Measurements from ENCODE around the gene TTC22. TPM values are rescaled to one million over a fixed set of nuclear protein-coding genes. Genes with fewer than 3 reads are reported as not detected.

The TTC22 gene
- total RNA-seq, 1 donor from 2014 or later = not detected

DNA sequence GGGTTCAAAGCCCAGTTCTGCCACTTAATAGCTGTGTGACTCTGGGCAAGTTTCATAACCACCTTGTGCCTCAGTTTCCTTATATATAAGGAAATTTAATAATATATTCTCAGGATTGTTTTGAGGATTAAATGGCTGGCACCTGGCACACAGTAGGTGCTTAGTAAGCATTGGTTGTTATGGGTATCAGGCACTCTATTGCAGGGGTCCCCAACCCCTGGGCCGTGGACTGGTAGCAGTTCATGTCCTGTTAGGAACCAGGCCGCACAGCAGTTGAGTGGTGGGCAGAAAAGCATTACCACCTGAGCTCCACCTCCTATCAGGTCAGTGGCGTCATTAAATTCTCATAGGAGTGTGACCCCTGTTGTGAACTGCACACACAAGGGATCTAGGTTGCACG is 55.3 kb downstream of the TTC22 start:
- no peaks in the 10 kb centered on the region for H3K36me3 Mint-ChIP-seq (ENCODE audit: unreplicated experiment)
- peaks cover 1% of the 10 kb centered on the region for H3K9me3 Mint-ChIP-seq (ENCODE audit: unreplicated experiment)
- no peak overlapping the region for H3K27ac Mint-ChIP-seq (ENCODE audit: unreplicated experiment)
- H3K4me1 Mint-ChIP-seq (ENCODE audit: low read depth, unreplicated experiment) = peaks cover 3% of the 10 kb centered on the region
- no peak overlapping the region for H3K4me3 Mint-ChIP-seq (ENCODE audit: unreplicated experiment)
- TF ChIP-seq, protein P1, sequence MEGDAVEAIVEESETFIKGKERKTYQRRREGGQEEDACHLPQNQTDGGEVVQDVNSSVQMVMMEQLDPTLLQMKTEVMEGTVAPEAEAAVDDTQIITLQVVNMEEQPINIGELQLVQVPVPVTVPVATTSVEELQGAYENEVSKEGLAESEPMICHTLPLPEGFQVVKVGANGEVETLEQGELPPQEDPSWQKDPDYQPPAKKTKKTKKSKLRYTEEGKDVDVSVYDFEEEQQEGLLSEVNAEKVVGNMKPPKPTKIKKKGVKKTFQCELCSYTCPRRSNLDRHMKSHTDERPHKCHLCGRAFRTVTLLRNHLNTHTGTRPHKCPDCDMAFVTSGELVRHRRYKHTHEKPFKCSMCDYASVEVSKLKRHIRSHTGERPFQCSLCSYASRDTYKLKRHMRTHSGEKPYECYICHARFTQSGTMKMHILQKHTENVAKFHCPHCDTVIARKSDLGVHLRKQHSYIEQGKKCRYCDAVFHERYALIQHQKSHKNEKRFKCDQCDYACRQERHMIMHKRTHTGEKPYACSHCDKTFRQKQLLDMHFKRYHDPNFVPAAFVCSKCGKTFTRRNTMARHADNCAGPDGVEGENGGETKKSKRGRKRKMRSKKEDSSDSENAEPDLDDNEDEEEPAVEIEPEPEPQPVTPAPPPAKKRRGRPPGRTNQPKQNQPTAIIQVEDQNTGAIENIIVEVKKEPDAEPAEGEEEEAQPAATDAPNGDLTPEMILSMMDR (IDR thresholded peaks at IDR 0.05; ENCODE audit: partially characterized antibody, unreplicated experiment) = no peak
- DNase-seq = no peak
- peaks cover 2% of the 10 kb centered on the region for H3K27me3 Mint-ChIP-seq (ENCODE audit: unreplicated experiment)

DNA sequence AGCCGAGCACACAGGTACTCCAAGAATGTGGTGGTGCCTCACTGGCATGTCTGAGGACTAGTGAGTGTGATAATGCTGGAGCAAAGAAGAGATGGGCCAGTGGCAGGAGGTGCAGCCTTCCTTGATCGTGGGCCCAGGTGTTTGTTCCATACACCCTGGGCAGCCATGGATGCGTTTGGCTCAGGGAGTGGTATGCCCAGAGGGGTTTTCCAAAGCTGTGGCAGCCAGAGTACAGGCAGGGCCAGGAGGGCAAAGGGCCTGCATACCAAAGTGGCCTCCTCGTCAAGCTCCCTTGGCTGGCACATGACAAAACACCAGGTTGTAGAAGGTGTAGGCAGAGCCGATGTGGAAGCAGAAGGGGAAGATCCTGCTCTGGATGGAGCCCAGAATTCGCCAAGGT is 55.8 kb downstream of the TTC22 start:
- Mint-ChIP-seq H3K27ac (ENCODE audit: unreplicated experiment) (no peak overlapping the region), H3K9me3 (ENCODE audit: unreplicated experiment) (peaks cover 1% of the 10 kb centered on the region), H3K36me3 (ENCODE audit: unreplicated experiment) (no peaks in the 10 kb centered on the region), H3K4me1 (ENCODE audit: low read depth, unreplicated experiment) (peaks cover 3% of the 10 kb centered on the region), H3K27me3 (ENCODE audit: unreplicated experiment) (peaks cover 2% of the 10 kb centered on the region), H3K4me3 (ENCODE audit: unreplicated experiment) (no peak overlapping the region)
- TF ChIP-seq, protein P1 (IDR thresholded peaks at IDR 0.05; ENCODE audit: partially characterized antibody, unreplicated experiment) = no peak
- no peak for DNase-seq

DNA sequence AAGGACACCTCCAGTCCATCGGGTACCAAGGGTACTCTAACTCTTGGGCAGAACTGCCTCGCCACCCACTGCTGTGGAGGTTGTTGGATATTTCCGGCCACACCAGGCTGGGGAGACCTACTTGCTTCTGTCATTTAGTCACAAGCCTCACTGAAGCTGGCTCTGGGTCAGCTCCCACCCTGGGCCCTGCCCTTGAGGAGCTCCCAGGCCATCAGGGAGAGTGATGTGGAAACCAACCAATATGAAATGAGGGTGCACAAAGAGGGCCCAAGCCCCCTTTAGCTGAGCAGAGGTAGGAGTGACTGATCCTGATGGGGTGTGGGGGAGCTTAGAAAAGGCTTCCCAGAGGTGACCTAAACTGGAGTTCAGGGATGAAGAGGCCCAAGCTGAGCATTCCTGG is 56.4 kb downstream of the TTC22 start:
- Mint-ChIP-seq H3K36me3 (ENCODE audit: unreplicated experiment) (no peaks in the 10 kb centered on the region), H3K4me1 (ENCODE audit: low read depth, unreplicated experiment) (peaks cover 3% of the 10 kb centered on the region), H3K27me3 (ENCODE audit: unreplicated experiment) (peaks cover 2% of the 10 kb centered on the region), H3K4me3 (ENCODE audit: unreplicated experiment) (no peak overlapping the region), H3K9me3 (ENCODE audit: unreplicated experiment) (peaks cover 1% of the 10 kb centered on the region), H3K27ac (ENCODE audit: unreplicated experiment) (no peak overlapping the region)
- no peak for DNase-seq
- TF ChIP-seq, protein P1 (IDR thresholded peaks at IDR 0.05; ENCODE audit: partially characterized antibody, unreplicated experiment) = no peak

DNA sequence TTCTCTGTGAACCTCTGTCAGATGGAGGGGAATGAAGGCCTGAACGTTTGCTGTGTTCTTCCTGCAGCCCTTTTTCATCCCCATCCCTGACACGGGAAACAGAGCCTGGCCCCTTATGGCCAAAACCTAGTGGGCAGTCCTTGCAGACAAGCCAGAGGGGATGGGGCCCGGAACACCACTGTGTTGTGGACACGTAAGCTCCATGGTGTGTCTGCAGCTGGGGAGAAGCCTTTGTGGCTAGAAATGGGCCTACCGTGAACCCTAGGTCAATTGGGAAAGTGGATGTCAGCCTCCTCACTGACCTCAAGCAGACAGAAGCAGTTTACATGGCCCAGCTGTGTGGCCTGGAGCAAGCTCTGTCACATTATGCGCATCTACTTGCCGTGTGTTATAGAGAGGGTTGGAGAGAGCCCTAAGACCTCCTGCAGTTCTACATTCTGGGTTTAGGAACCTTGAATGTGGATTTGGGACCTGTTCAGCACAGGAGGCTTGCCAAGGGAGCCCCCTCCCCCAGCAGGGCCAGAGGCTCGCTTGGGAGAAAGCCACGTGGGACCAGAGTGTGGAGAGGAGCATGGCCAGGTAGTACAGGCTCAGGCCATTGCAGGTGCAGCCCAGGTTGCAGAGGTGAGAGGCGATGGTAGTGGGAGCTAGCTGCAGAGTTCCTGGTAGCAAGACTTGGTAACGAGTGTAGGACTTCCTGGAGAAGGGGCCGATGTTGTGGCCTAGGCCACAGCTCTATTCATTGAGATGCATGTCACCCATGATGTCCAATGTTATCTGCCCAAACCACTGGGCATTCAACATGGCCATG is 57.5 kb downstream of the TTC22 start:
- Mint-ChIP-seq H3K36me3 (ENCODE audit: unreplicated experiment) (no peaks in the 10 kb centered on the region), H3K4me1 (ENCODE audit: low read depth, unreplicated experiment) (peaks cover 3% of the 10 kb centered on the region), H3K9me3 (ENCODE audit: unreplicated experiment) (peaks cover 1% of the 10 kb centered on the region), H3K27ac (ENCODE audit: unreplicated experiment) (no peak overlapping the region), H3K4me3 (ENCODE audit: unreplicated experiment) (no peak overlapping the region), H3K27me3 (ENCODE audit: unreplicated experiment) (no peaks in the 10 kb centered on the region)
- TF ChIP-seq, protein P1 (IDR thresholded peaks at IDR 0.05; ENCODE audit: partially characterized antibody, unreplicated experiment) = no peak
- no peak for DNase-seq

DNA sequence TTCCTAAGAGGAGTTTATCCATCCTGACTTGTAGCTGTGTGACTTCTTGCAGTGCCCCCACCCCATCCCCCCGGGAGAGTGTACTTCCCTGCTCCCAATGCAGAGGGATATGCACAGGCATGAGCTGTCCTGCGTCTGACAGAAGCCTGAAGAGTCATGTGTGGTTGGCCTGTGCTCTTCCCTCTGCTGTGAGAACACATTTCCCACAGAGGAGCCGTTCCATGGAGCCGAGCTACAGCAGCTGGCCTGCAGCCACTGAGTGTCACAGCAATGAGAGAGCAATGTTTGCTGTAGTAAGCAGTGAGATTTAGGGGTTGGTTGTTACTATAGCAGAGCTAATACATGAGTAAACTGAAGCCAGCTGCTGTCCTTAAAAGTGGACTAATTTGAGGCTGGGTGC is 58.8 kb downstream of the TTC22 start:
- H3K27me3 Mint-ChIP-seq (ENCODE audit: unreplicated experiment) = no peaks in the 10 kb centered on the region
- no peaks in the 10 kb centered on the region for H3K36me3 Mint-ChIP-seq (ENCODE audit: unreplicated experiment)
- H3K4me1 Mint-ChIP-seq (ENCODE audit: low read depth, unreplicated experiment) = peaks cover 3% of the 10 kb centered on the region
- peaks cover 1% of the 10 kb centered on the region for H3K9me3 Mint-ChIP-seq (ENCODE audit: unreplicated experiment)
- no peak for DNase-seq
- TF ChIP-seq, protein P1 (IDR thresholded peaks at IDR 0.05; ENCODE audit: partially characterized antibody, unreplicated experiment) = no peak
- no peak overlapping the region for H3K27ac Mint-ChIP-seq (ENCODE audit: unreplicated experiment)
- H3K4me3 Mint-ChIP-seq (ENCODE audit: unreplicated experiment) = no peak overlapping the region
